HG02763 (cell line): ENCODE results near the gene HS3ST1.
"Not testable (repeated sequence)": the region's sequence is repeated elsewhere in the genome, so short reads cannot be mapped to it uniquely, and the experiment has no call there.

ENCODE experiments used
- ATAC-seq: cut with Tn5 transposase; IDR thresholded peaks from one replicate; pipeline ENCODE4 v1.9.1; 2021; ENCODE audit warnings: mild to moderate bottlenecking, moderate library complexity; ENCODE audit not compliant: unreplicated experiment

The HS3ST1 gene

GRCh38 chr4:11404431-11404830 is 24.3 kb downstream of the HS3ST1 start:
- ATAC-seq = no peak

DNA sequence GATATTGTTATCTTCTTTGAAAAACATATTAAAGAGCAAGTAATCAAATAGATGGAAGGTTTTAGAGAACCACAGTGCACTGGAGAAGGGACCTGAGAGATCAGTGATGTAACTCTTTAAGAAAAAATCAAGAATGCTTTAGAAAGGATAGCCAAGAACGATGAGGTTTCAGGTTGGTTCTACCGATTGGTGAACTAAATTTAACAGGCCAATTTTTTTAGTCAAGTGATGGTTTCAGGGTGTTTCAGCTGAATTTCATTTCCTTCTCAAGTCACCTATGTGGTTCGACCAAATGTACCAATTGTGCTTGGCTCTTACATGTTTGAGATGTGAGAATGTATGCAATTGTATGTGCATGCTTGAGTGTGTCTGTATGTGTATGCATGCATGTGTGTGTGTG is 26.5 kb downstream of the HS3ST1 start:
- ATAC-seq = peak; percentile 54

GRCh38 chr4:11399461-11399971 is 29.2 kb downstream of the HS3ST1 start:
- ATAC-seq = no peak

DNA sequence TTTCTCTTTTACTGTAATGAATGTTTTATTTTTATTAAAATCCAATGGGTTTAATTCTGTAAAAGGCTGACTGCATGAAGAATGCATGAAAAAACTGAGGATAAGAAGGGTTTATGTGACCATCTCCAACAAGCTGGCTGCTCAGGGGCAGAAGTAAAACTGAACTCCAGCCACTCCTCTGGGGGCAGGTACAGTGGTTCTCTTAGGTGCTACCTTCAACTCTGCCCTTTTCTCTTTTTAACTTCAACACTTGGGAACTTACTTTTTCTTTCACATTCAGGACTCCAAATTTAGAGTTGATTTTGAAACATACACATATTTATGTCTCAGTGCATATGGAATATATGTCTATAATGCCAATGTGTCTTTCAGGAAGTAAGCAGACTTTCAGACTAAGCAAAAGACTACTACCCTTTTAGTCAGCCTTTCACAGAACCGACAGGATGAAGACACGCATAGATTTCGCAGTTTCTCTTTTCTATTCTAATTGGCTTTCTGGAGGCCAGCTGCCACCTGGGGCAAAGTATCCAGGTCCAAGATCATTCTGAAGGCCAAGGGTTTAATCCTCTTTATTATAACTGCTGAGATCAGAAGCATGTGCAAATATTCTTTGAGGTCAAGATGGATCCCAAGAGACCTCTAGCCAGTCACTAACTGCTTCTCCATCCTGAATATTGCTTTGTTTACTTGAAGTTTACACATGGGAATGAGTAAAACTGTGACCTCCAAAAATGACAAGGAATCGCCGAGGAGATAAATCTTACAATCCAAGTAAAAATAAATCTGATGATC is 30.7 kb downstream of the HS3ST1 start:
- peak; percentile 66 for ATAC-seq

GRCh38 chr4:11397146-11397545 is 31.5 kb downstream of the HS3ST1 start:
- no peak for ATAC-seq

DNA sequence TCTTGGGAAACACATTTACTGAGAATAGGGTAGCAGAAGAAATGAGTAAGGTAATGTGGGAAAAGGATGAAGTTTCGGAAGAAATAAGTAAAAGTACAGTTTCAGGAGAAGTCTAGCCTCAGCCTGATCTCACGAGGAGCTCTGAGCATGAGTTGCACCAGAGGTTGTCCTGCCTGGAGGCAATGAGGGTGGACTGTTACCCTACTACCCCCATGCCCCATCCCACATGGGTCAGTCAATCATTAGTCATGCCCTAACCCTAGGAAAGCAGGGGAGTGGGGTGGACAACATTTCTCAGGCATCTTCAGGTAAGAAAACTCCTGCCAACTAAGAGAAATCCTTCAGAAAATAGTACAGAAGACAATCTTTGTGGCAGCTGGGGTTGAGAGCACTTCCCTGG is 35.1 kb downstream of the HS3ST1 start:
- no peak for ATAC-seq

GRCh38 chr4:11384072-11384471 is 44.6 kb downstream of the HS3ST1 start:
- not testable (repeated sequence) for ATAC-seq

DNA sequence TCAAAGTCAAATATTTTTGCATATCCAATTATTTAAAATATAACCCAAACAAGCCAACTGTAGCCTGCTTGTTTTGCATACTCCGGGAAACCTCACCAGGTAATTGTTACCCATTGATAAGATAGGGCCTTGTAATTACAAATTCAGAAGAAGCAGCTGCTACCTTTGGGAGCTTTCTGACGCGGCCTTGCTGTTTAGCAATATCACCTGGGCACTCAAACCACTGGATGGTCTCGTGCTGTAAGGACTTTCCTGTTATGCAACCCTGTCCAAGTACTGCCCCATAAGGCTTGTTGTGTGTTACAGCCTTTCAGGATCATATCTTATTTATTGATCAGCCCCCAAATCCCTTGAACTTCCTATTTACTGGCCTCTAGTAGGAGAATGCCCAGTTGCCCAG is 52.1 kb downstream of the HS3ST1 start:
- no peak for ATAC-seq

- ATAC-seq = no peak
Observed at GRCh38 chr4:11376146-11376545, 52.5 kb downstream of the HS3ST1 start.

DNA sequence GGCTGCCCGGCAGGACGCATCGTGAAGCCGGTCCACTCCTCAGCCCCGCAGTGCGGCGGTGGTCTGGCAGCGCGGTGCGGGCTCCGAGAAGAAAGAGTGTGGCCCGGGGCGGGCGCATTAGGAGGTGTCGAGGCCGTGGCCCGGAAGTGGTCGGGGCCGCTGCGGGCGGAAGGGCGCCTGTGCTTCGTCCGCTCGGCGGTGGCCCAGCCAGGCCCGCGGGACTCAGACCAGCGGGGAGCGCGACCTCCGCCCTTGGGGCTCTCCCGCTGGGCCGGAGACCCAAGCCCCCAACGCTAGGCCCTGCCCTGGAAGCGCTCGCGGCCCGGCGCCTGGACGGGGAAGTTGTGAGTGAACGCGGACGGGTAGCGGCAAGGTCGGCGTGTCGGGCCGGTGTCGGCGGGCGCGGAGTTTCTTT is 60.0 kb downstream of the HS3ST1 start:
- no peak for ATAC-seq

- no peak for ATAC-seq
Observed at GRCh38 chr4:11367371-11367770, 61.3 kb downstream of the HS3ST1 start.

GRCh38 chr4:11366859-11367258 is 61.8 kb downstream of the HS3ST1 start:
- ATAC-seq = no peak

- ATAC-seq = no peak
Observed at GRCh38 chr4:11365039-11365438, 63.7 kb downstream of the HS3ST1 start.

DNA sequence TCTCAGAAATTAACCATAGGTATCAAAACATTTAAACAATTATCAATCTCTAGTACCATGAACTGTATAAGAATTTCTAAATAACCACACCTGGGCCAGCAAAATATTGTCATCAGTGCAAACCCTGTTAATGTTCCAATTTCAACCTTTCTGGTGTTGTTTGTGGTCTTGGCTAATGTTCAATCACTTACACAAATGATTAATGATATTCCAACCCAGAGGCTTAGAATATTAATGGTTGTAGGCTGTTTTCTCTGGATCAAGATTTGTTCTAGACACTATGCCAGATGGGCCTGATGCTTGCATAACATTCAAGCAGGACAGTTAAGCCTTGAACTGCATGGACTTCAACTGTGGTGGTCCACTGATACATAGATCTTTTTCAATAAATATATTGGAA is 69.1 kb downstream of the HS3ST1 start:
- ATAC-seq = no peak

DNA sequence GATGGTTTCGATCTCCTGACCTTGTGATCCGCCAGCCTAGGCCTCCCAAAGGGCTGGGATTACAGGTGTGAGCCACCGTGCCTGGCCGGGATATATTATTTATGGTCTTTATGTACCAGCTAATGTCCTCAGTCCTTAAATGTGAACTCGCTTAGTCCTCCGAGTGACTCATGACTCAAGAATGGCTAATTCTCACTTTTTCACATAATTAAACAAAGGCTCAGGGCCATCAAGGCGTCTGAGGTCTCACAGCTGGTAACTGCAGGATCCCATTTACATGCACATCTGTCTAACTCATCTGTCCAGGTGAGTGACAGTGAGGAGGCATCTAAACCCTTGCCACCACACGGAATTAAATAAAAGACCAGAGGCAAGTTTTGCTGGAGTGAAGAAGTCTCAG is 73.5 kb downstream of the HS3ST1 start:
- no peak for ATAC-seq

DNA sequence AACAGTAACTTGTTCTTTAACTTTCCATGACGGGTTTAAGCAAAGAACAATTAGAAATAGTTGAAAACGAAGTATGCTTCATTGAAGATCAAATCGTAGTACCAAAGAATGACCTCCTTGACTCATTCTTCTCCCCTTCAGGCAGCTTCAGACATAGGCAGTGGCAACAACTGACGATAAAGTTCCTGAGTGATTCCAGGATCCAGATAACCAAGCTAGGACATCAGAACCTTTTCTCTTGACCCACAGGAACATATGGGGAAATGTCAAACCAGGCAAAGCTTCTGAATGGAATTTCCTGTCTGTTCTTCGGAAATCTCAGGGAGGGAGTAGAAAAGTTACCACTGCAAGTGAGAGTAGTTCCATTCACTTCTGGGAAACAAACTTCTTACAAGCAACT is 74.2 kb downstream of the HS3ST1 start:
- ATAC-seq = no peak

GRCh38 chr4:11348449-11349088 is 80.1 kb downstream of the HS3ST1 start:
- no peak for ATAC-seq

DNA sequence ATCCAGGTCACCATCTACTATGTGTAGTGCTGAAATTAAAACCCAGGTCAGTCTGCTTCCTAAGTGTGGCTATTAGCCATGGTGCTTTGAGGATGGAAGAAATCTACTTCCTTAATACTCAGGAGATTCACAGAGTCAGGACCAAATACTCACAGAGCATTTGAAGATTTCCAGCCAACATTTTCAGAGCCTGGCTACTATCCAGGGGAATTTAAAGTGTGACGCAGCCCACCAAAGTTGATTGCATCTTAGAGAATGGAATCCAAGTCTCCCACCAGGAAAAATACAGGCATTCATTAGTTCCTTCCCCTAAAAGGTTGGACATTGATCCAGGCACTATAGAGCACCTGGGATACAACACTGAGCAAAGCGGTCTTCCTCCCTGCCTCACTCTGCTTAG is 83.8 kb downstream of the HS3ST1 start:
- no peak for ATAC-seq

DNA sequence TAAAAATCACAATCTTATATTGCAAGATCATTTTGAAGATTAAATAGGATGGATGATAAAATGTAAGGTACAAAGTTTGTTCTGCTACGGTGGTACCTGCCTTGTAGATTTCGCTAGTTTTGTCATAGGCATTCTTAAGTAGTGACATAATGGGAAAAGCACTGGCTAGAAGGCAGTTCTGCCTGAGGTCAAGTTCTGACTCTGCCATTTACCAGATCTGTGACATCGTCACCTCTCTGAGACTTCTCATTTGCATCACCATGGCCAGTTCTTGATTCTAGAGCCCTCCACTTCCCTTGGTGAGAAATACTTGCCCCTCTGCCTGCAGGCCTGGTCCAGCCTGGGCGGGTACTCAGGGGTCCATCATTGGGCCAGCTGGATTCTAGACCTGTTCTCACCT is 85.2 kb downstream of the HS3ST1 start:
- ATAC-seq = no peak
